K562 (cell line): ENCODE measurements around the gene WWOX. TPM values are rescaled to one million over a fixed set of nuclear protein-coding genes. Genes with fewer than 3 reads are reported as not detected.

Source experiments
- ATAC-seq: fragments of 200-7000 bp; cut with Tn5 transposase; 3 replicates; pipeline ENCODE4 v1.9.1; 2020; ENCODE audit warnings: moderate library complexity
- BruUV-seq: library from RNA; stranded (reverse); fragments of 400-500 nt; replicated peaks from 2 replicates; lab custom pipeline; 2021; lab: Mats Ljungman, UMichigan
- CTCF ChIA-PET: fragments of 300-600 bp; formaldehyde crosslinking; extraction: SDS; loops from one replicate; lab custom pipeline; 2021; ENCODE audit warnings: low intra/inter-chr PET ratio; lab: Yijun Ruan, JAX
- POLR2A ChIA-PET: fragments of 300-600, 350-650 bp; sonication (Branson Sonifier 250); formaldehyde crosslinking; extraction: SDS; loops from one replicate; lab custom pipeline; 2021; ENCODE audit warnings: antibody characterized with exemption, inconsistent platforms; lab: Yijun Ruan, JAX
- DNase-seq, 4 experiments: peaks; one replicate each; pipeline versions ENCODE4 v3.0.0 to v3.0.0-alpha.2; 2011 to 2018; ENCODE audit warnings: low spot score in 3 of 4, mixed read lengths in 3 of 4; ENCODE audit errors: extremely low read depth in 1 of 4
- FAIRE-seq: peaks from 2 replicates; lab custom pipeline; 2011; peaks lifted over from hg19 to GRCh38; lab: Jason Lieb, UNC
- H2AFZ ChIP-seq: 2 replicates; pipeline ENCODE4 v1.6.0; 2011; ENCODE audit warnings: low read depth, low read length, control low read depth, inconsistent platforms
- H3K27ac ChIP-seq: fragments of 200-600 bp; 3 replicates; pipeline ENCODE4 v1.8.0; 2011; ENCODE audit warnings: low read depth, mild to moderate bottlenecking, control low read depth, inconsistent platforms, low read length, moderate library complexity, mixed read lengths; ENCODE audit errors: extremely low read depth
- H3K27me3 ChIP-seq, 2 experiments: fragments of 300-600 bp in 1 of 2; 2 replicates in 1 of 2; 3 replicates in 1 of 2; pipeline versions ENCODE4 v1.6.0 to v1.8.0; 2011; ENCODE audit warnings: inconsistent platforms in 2 of 2, low read length in 2 of 2, mild to moderate bottlenecking in 1 of 2, mixed read lengths in 1 of 2, moderate library complexity in 1 of 2; ENCODE audit not compliant: control insufficient read depth in 2 of 2, insufficient read depth in 2 of 2
- H3K36me3 ChIP-seq: fragments of 300-600 bp; 3 replicates; pipeline ENCODE4 v1.8.0; 2011; ENCODE audit warnings: mild to moderate bottlenecking, low read length, inconsistent platforms; ENCODE audit not compliant: control insufficient read depth, insufficient read depth
- H3K4me1 ChIP-seq, 2 experiments: fragments of 200-600 bp in 1 of 2; replicated peaks in 1 of 2; 2 replicates in 1 of 2; 3 replicates in 1 of 2; pipeline versions ENCODE4 v1.5.1 to v1.8.0; 2011; ENCODE audit warnings: inconsistent platforms in 2 of 2, low read length in 2 of 2, mild to moderate bottlenecking in 1 of 2, mixed read lengths in 1 of 2, moderate library complexity in 1 of 2; ENCODE audit not compliant: control insufficient read depth in 2 of 2, insufficient read depth in 2 of 2
- H3K4me2 ChIP-seq: 2 replicates; pipeline ENCODE4 v1.6.1; 2011; ENCODE audit warnings: low read length, control low read depth, inconsistent platforms, mixed read lengths; ENCODE audit not compliant: insufficient read depth
- H3K4me3 ChIP-seq: fragments of 200-600 bp; sonication (generic), shearing (Covaris generic); 2 replicates; pipeline ENCODE4 v1.5.1; 2016; ENCODE audit warnings: control low read depth, inconsistent platforms
- H3K79me2 ChIP-seq: fragments of 200-600 bp; 3 replicates; pipeline ENCODE4 v1.8.0; 2011; ENCODE audit warnings: low read length, inconsistent platforms; ENCODE audit not compliant: control insufficient read depth, insufficient read depth
- H3K9ac ChIP-seq, 2 experiments: 2 replicates each; pipeline versions ENCODE4 v1.6.0 to v1.6.1; 2011; ENCODE audit warnings: low read depth in 2 of 2, low read length in 2 of 2, control low read depth in 1 of 2, inconsistent platforms in 1 of 2, mild to moderate bottlenecking in 1 of 2, mixed read lengths in 1 of 2; ENCODE audit not compliant: insufficient read depth in 1 of 2
- H3K9me1 ChIP-seq: one replicate; pipeline ENCODE4 v1.6.0; 2011; ENCODE audit warnings: inconsistent platforms, mild to moderate bottlenecking, low read length, moderate library complexity; ENCODE audit not compliant: control insufficient read depth, insufficient read depth
- H3K9me3 ChIP-seq: replicated peaks from 2 replicates; pipeline ENCODE4 v1.5.1; 2011; ENCODE audit warnings: low read depth, low read length, inconsistent platforms; ENCODE audit not compliant: control insufficient read depth, insufficient read depth
- H4K20me1 ChIP-seq: replicated peaks from 2 replicates; pipeline ENCODE4 v1.6.1; 2011; ENCODE audit warnings: low read length, inconsistent platforms, mixed read lengths; ENCODE audit not compliant: control insufficient read depth, insufficient read depth
- CBFA2T3 ChIP-seq: fragments of 450-650 bp; IDR thresholded peaks from 2 replicates; pipeline ENCODE4 v1.6.1; 2017
- DNMT1 ChIP-seq: fragments of 450-650 bp; IDR thresholded peaks from 2 replicates; pipeline ENCODE4 v1.6.1; 2016; ENCODE audit warnings: antibody characterized with exemption, mild to moderate bottlenecking
- SFPQ ChIP-seq: fragments of 200-400 bp; formaldehyde crosslinking; IDR thresholded peaks from 2 replicates; pipeline ENCODE4 v1.6.1; 2017; ENCODE audit warnings: mild to moderate bottlenecking, low read depth, low read length, moderate library complexity
- ZBTB5 ChIP-seq: fragments of 450-650 bp; IDR thresholded peaks from 2 replicates; pipeline ENCODE4 v1.6.1; 2017; ENCODE audit warnings: antibody characterized with exemption
- WGBS: fragments of 100-300 bp; shearing (Covaris generic); methylation state at CpG from one replicate; pipeline ENCODE4 v1.1.6; 2016; ENCODE audit warnings: low coverage, mixed read lengths; ENCODE audit not compliant: insufficient coverage; ENCODE audit errors: missing lambda C conversion rate; 5-methylcytosine and 5-hydroxymethylcytosine counted together
- in situ Hi-C: fragments of 300-500 bp; cut with MboI; formaldehyde crosslinking; loops from 4 replicates; pipeline ENCODE4 v1.15.0; 2018; ENCODE audit warnings: inconsistent platforms, mixed read lengths
- intact Hi-C: fragments of 100-400 bp; cut with micrococcal nuclease; formaldehyde crosslinking; loops from 2 replicates; pipeline ENCODE4 v1.14.2; 2022
- polyA plus RNA-seq, 8 experiments: library from polyadenylated mRNA; depleted of rRNA in 4 of 8; stranded (reverse) in 5 of 8; unstranded in 3 of 8; fragments of >200 nt; fragmentation: Nextera tagmentation in 2 of 8; fragmentation: Illumina TruSeq in 1 of 8; extraction: Ambion mirVana in 2 of 8; extraction: Trizol in 1 of 8; gene quantifications; 2 replicates each; pipeline versions ENCODE4 v1.2.1 to v1.2.3, GENCODE V29; 2011 to 2014; ENCODE audit warnings: inconsistent platforms in 1 of 8, missing spikeins in 1 of 8
- total RNA-seq, 7 experiments: library from RNA; depleted of rRNA in 6 of 7; stranded (reverse); fragments of >200 nt in 6 of 7; fragmentation: Illumina TruSeq in 2 of 7; extraction: Trizol in 2 of 7; gene quantifications; 2 replicates each; pipeline versions ENCODE4 v1.2.1 to v1.2.3, GENCODE V29; 2011 to 2021; ENCODE audit warnings: low replicate concordance in 1 of 7
- TF ChIP-seq, protein P1 (sequence below): sonication (generic); formaldehyde crosslinking; IDR thresholded peaks from 2 replicates; pipeline ENCODE4 v1.8.0; 2022; ENCODE audit warnings: mild to moderate bottlenecking, missing genetic modification reagents
- TF ChIP-seq, protein P2 (sequence below): fragments of 250-450 bp; sonication (Bioruptor Pico); IDR thresholded peaks from 2 replicates; pipeline ENCODE4 v1.4.0; 2020; ENCODE audit warnings: mild to moderate bottlenecking, moderate library complexity

WWOX gene
- total and polyA plus RNA-seq, 9 of the 15 experiments (the other 6 are each of a cell fraction or from before 2014, with no cell fraction given): 1.6 to 22.7 (median 8.1) TPM

- Histone ChIP-seq H3K79me2 (no peaks in the 10 kb centered on the region), H3K4me3 (no peak overlapping the region), H3K4me2 (no peak overlapping the region), H3K9me1 (no peaks in the 10 kb centered on the region), H2AFZ (peak overlapping the region; percentile 20; the same call in 1 of the 2 replicates), H3K9ac (no peak overlapping the region), H4K20me1 (no peaks in the 10 kb centered on the region), H3K36me3 (no peaks in the 10 kb centered on the region), H3K27me3 (no peaks in the 10 kb centered on the region; a peak in 2 of 5 replicates), H3K4me1 (peaks cover 0 to 2% of the 10 kb centered on the region in 2 experiments; a peak in 2 of 5 replicates), H3K27ac (no peak overlapping the region), H3K9me3 (no peaks in the 10 kb centered on the region)
- 11% methylated on average over 6 of the region's 6 CpGs for WGBS
- BruUV-seq: no TSS peak
- intact Hi-C loops (no loop called here), in situ Hi-C loops (no loop called here)
- no peak for ATAC-seq
- POLR2A ChIA-PET: no interaction called here
- no peak for DNase-seq
- FAIRE-seq: no peak
- CTCF ChIA-PET: no interaction called here
- TF ChIP-seq, protein P1, sequence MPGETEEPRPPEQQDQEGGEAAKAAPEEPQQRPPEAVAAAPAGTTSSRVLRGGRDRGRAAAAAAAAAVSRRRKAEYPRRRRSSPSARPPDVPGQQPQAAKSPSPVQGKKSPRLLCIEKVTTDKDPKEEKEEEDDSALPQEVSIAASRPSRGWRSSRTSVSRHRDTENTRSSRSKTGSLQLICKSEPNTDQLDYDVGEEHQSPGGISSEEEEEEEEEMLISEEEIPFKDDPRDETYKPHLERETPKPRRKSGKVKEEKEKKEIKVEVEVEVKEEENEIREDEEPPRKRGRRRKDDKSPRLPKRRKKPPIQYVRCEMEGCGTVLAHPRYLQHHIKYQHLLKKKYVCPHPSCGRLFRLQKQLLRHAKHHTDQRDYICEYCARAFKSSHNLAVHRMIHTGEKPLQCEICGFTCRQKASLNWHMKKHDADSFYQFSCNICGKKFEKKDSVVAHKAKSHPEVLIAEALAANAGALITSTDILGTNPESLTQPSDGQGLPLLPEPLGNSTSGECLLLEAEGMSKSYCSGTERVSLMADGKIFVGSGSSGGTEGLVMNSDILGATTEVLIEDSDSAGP (CRISPR knock-in tag): no peak
- TF ChIP-seq DNMT1 (no peak), CBFA2T3 (peak; percentile 38)
Observed at GRCh38 chr16:78448658-78449271, 349.3 kb downstream of the WWOX start.

DNA sequence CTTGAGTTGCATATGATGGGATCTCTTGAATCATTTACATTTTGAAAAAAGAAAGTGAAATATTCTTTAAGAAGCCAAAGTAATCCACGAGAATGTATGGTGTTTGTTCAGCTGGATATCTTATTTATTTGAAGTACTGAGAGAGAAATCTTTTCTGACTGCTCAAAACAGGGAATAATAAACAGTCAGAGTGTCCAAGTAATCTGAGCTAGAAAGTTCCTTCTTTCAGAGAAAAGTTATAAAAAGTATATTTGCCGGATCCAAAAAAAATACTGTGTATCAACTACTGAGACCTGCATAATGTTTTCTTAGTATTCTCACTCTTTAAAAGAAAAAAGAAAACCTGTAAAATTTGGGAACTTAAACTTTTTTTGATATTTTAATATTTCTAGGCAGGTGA, 350.8 kb downstream of the WWOX start:
- ATAC-seq (no peak), DNase-seq (no peak), FAIRE-seq (no peak)
- H3K27me3 ChIP-seq: no peaks in the 10 kb centered on the region; a peak in 2 of 5 replicates
- BruUV-seq: no TSS peak
- H3K9me3 ChIP-seq: no peaks in the 10 kb centered on the region
- no peaks in the 10 kb centered on the region for H3K36me3 ChIP-seq
- in situ Hi-C loops (no loop called here), intact Hi-C loops (no loop called here)
- H3K79me2 ChIP-seq: no peaks in the 10 kb centered on the region
- H3K27ac ChIP-seq: no peak overlapping the region
- no peaks in the 10 kb centered on the region for H4K20me1 ChIP-seq
- no peak overlapping the region for H3K9ac ChIP-seq
- no peak overlapping the region for H2AFZ ChIP-seq
- 25% methylated on average over 2 of the region's 2 CpGs for WGBS
- no peaks in the 10 kb centered on the region for H3K4me1 ChIP-seq
- CTCF ChIA-PET: no interaction called here
- H3K9me1 ChIP-seq: no peaks in the 10 kb centered on the region
- H3K4me3 ChIP-seq: no peak overlapping the region
- POLR2A ChIA-PET: interaction anchor here (0.7 kb wide), 1 partner anchor 13 kb away, joined by 3 read pairs; no protein-coding TSS in a partner anchor
- H3K4me2 ChIP-seq: no peak overlapping the region
- TF ChIP-seq ZBTB5 (no peak), SFPQ (no peak)
- TF ChIP-seq, protein P2, sequence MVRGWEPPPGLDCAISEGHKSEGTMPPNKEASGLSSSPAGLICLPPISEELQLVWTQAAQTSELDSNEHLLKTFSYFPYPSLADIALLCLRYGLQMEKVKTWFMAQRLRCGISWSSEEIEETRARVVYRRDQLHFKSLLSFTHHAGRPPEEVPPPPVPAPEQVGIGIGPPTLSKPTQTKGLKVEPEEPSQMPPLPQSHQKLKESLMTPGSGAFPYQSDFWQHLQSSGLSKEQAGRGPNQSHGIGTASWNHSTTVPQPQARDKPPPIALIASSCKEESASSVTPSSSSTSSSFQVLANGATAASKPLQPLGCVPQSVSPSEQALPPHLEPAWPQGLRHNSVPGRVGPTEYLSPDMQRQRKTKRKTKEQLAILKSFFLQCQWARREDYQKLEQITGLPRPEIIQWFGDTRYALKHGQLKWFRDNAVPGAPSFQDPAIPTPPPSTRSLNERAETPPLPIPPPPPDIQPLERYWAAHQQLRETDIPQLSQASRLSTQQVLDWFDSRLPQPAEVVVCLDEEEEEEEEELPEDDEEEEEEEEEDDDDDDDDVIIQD (CRISPR knock-in tag): no peak
